ENCODE data around the gene NCOA6.
"Not testable (repeated sequence)": the region's sequence is repeated elsewhere in the genome, so short reads cannot be mapped to it uniquely, and the experiment has no call there.

Gene NCOA6

GRCh38 chr20:34824806-34825529 lies 483 bp downstream of the NCOA6 start:
- peak; percentile 72 for DNase-seq

GRCh38 chr20:34824452-34824805 lies 1.0 kb downstream of the NCOA6 start:
- peak; percentile 11 for DNase-seq

GRCh38 chr20:34824026-34824425 lies 1.4 kb downstream of the NCOA6 start:
- DNase-seq = no peak

GRCh38 chr20:34820805-34821578 lies 4.5 kb downstream of the NCOA6 start:
- no peak for DNase-seq

- DNase-seq = no peak
These were observed 7.7 kb downstream of the NCOA6 start for GRCh38 chr20:34817801-34818200.

- DNase-seq = no peak
These were observed 8.4 kb downstream of the NCOA6 start for GRCh38 chr20:34817072-34817471.

- DNase-seq = no peak
These were observed 9.8 kb downstream of the NCOA6 start for GRCh38 chr20:34815636-34816035.

GRCh38 chr20:34808583-34808982 lies 16.9 kb downstream of the NCOA6 start:
- DNase-seq = no peak

- peak; percentile 5 for DNase-seq
These were observed 17.4 kb downstream of the NCOA6 start for GRCh38 chr20:34807944-34808465.

GRCh38 chr20:34806255-34806654 lies 19.2 kb downstream of the NCOA6 start:
- DNase-seq = no peak

- DNase-seq = no peak
These were observed 26.6 kb downstream of the NCOA6 start for GRCh38 chr20:34798871-34799270.

GRCh38 chr20:34798328-34798727 lies 27.1 kb downstream of the NCOA6 start:
- DNase-seq = no peak

- no peak for DNase-seq
These were observed 28.1 kb downstream of the NCOA6 start for GRCh38 chr20:34797012-34797995.

- DNase-seq = no peak
These were observed 31.4 kb downstream of the NCOA6 start for GRCh38 chr20:34794006-34794585.

- DNase-seq = no peak
These were observed 32.6 kb downstream of the NCOA6 start for GRCh38 chr20:34792687-34793363.

GRCh38 chr20:34791289-34792020 lies 34.0 kb downstream of the NCOA6 start:
- peak; percentile 12 for DNase-seq

- peak; percentile 34 for DNase-seq
These were observed 44.2 kb downstream of the NCOA6 start for GRCh38 chr20:34781220-34781619.

- not testable (repeated sequence) for DNase-seq
These were observed 45.2 kb downstream of the NCOA6 start for GRCh38 chr20:34780291-34780690.

GRCh38 chr20:34776177-34776576 lies 49.3 kb downstream of the NCOA6 start:
- DNase-seq = no peak

- no peak for DNase-seq
These were observed 50.6 kb downstream of the NCOA6 start for GRCh38 chr20:34774886-34775285.

- DNase-seq = no peak
These were observed 51.0 kb downstream of the NCOA6 start for GRCh38 chr20:34774449-34774848.

Measured in NCI-H2171 (cell line).